ENCODE measurements around the gene ZNF516. TPM values are rescaled to one million over a fixed set of nuclear protein-coding genes. Genes with fewer than 3 reads are reported as not detected.

Gene ZNF516
- total and polyA plus RNA-seq, 2 of the 13 experiments (the other 11 are each of a cell fraction or from before 2014, with no cell fraction given): 16.6 to 18.7 TPM

DNA sequence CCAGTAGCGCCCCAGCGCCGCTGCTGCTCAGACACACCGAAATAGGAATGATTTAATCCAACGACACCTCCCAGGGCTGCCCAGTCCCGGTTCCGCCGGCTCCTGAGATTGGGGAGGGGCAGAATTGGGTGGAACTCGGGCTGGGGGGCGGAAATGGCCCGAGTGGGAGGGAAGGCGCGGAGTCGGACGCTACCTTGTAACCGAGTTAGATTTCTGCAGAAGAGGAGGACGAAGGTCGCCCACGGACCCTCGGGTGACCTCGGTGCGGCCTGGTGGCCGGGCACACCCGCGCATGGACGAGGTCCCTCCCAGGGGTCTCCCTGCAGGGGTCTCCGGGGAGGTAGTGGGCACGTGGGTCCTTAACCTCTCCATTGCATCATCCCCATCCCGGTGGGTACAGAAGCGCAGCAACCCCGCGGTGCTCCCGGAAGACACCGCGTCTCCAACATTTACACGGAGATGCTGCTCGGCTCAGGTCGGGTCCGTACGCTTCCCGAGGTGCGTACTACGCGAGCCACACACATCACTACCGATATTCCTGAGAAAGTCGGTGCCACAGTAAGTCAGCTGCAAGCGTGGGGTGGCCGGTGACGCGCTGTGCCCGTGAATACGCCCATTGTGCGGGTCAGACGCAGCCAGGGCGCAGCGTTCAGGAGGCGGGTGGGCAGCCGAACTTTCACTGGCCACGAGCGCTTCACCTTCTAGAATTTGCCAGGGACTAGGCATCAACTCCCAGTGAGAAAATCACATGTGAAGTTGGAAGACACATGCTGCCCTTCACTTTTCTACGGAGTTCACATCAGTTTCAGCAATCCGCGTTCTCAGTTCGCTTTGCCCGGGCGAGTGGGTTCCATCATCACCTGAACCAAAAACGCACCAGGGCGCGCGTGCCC is 3.0 kb downstream of the ZNF516 start (continued):
- TF ChIP-seq, protein P1, sequence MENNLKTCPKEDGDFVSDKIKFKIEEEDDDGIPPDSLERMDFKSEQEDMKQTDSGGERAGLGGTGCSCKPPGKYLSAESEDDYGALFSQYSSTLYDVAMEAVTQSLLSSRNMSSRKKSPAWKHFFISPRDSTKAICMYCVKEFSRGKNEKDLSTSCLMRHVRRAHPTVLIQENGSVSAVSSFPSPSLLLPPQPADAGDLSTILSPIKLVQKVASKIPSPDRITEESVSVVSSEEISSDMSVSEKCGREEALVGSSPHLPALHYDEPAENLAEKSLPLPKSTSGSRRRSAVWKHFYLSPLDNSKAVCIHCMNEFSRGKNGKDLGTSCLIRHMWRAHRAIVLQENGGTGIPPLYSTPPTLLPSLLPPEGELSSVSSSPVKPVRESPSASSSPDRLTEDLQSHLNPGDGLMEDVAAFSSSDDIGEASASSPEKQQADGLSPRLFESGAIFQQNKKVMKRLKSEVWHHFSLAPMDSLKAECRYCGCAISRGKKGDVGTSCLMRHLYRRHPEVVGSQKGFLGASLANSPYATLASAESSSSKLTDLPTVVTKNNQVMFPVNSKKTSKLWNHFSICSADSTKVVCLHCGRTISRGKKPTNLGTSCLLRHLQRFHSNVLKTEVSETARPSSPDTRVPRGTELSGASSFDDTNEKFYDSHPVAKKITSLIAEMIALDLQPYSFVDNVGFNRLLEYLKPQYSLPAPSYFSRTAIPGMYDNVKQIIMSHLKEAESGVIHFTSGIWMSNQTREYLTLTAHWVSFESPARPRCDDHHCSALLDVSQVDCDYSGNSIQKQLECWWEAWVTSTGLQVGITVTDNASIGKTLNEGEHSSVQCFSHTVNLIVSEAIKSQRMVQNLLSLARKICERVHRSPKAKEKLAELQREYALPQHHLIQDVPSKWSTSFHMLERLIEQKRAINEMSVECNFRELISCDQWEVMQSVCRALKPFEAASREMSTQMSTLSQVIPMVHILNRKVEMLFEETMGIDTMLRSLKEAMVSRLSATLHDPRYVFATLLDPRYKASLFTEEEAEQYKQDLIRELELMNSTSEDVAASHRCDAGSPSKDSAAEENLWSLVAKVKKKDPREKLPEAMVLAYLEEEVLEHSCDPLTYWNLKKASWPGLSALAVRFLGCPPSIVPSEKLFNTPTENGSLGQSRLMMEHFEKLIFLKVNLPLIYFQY (CRISPR knock-in tag; IDR thresholded peaks at IDR 0.05; ENCODE audit: borderline replicate concordance): no peak
- TF ChIP-seq SIN3A (IDR thresholded peaks at IDR 0.05; ENCODE audit: borderline replicate concordance, low read depth, low read length): 0 out of 2 replicates have a peak, but pooled peaks have one; percentile 19
- no peak; the same call in 1 of the 2 replicates for TF ChIP-seq KDM2A (CRISPR knock-in tag; IDR thresholded peaks at IDR 0.05; ENCODE audit: borderline replicate concordance, low read depth)
- no peak for TF ChIP-seq ZFP90 (CRISPR knock-in tag; IDR thresholded peaks at IDR 0.05; ENCODE audit: borderline replicate concordance)
- TF ChIP-seq YY1 (IDR thresholded peaks at IDR 0.05; ENCODE audit: insufficient read depth, insufficient replicate concordance, low read depth, low read length): no peak
- TF ChIP-seq, protein P2, sequence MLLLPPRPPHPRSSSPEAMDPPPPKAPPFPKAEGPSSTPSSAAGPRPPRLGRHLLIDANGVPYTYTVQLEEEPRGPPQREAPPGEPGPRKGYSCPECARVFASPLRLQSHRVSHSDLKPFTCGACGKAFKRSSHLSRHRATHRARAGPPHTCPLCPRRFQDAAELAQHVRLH (CRISPR knock-in tag; IDR thresholded peaks at IDR 0.05; ENCODE audit: borderline replicate concordance, low read depth): no peak
- no peak for TF ChIP-seq ZNF577 (CRISPR knock-in tag; IDR thresholded peaks at IDR 0.05; ENCODE audit: borderline replicate concordance, low read depth)
- TF ChIP-seq BRCA1 (CRISPR knock-in tag; IDR thresholded peaks at IDR 0.05): no peak
- no peak for TF ChIP-seq TCF12 (IDR thresholded peaks at IDR 0.05)
- TF ChIP-seq TCF12 (CRISPR knock-in tag; IDR thresholded peaks at IDR 0.05): no peak
- no peak for TF ChIP-seq HNF4G (IDR thresholded peaks at IDR 0.05; ENCODE audit: borderline replicate concordance, low read depth, low read length)
- no peak for TF ChIP-seq HNF4G (CRISPR knock-in tag; IDR thresholded peaks at IDR 0.05; ENCODE audit: borderline replicate concordance, low read depth)
- no peak for TF ChIP-seq MXI1 (IDR thresholded peaks at IDR 0.05; ENCODE audit: borderline replicate concordance, low read depth, low read length)
- TF ChIP-seq POLR2A (IDR thresholded peaks at IDR 0.05; ENCODE audit: insufficient read depth in 1 of 2, low read depth in 2 of 2, low read length in 2 of 2): peak; percentile 55 to 65; a peak in 3 of 4 replicates
- no peak for TF ChIP-seq SMAD9 (CRISPR knock-in tag; IDR thresholded peaks at IDR 0.05)
- TF ChIP-seq ZNF792 (CRISPR knock-in tag; IDR thresholded peaks at IDR 0.05): no peak
- TF ChIP-seq, protein P3, sequence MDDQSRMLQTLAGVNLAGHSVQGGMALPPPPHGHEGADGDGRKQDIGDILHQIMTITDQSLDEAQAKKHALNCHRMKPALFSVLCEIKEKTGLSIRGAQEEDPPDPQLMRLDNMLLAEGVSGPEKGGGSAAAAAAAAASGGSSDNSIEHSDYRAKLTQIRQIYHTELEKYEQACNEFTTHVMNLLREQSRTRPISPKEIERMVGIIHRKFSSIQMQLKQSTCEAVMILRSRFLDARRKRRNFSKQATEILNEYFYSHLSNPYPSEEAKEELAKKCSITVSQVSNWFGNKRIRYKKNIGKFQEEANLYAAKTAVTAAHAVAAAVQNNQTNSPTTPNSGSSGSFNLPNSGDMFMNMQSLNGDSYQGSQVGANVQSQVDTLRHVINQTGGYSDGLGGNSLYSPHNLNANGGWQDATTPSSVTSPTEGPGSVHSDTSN (CRISPR knock-in tag; IDR thresholded peaks at IDR 0.05; ENCODE audit: borderline replicate concordance): no peak
- peak; percentile 43 for TF ChIP-seq ZMYM4 (CRISPR knock-in tag; IDR thresholded peaks at IDR 0.05)
- TF ChIP-seq ZNF260 (CRISPR knock-in tag; IDR thresholded peaks at IDR 0.05; ENCODE audit: borderline replicate concordance, low read depth): no peak
- TF ChIP-seq, protein P4, sequence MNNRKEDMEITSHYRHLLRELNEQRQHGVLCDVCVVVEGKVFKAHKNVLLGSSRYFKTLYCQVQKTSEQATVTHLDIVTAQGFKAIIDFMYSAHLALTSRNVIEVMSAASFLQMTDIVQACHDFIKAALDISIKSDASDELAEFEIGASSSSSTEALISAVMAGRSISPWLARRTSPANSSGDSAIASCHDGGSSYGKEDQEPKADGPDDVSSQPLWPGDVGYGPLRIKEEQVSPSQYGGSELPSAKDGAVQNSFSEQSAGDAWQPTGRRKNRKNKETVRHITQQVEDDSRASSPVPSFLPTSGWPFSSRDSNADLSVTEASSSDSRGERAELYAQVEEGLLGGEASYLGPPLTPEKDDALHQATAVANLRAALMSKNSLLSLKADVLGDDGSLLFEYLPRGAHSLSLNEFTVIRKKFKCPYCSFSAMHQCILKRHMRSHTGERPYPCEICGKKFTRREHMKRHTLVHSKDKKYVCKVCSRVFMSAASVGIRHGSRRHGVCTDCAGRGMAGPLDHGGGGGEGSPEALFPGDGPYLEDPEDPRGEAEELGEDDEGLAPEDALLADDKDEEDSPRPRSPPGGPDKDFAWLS (CRISPR knock-in tag; IDR thresholded peaks at IDR 0.05; ENCODE audit: borderline replicate concordance): no peak
- no peak for TF ChIP-seq TBX2 (CRISPR knock-in tag; IDR thresholded peaks at IDR 0.05; ENCODE audit: borderline replicate concordance)
- peak; percentile 4; the same call in 1 of the 2 replicates for TF ChIP-seq ZNF607 (CRISPR knock-in tag; IDR thresholded peaks at IDR 0.05; ENCODE audit: borderline replicate concordance)
- TF ChIP-seq WIZ (CRISPR knock-in tag; IDR thresholded peaks at IDR 0.05): no peak
